SHP77 (cell line): ENCODE data around the gene FASTKD1.

ENCODE experiments used
- DNase-seq, 2 experiments: peaks; one replicate each; lab custom pipeline; 2025; lab: John Stamatoyannopoulos, UW

The FASTKD1 gene

GRCh38 chr2:169509298-169509885 lies 64.3 kb downstream of the FASTKD1 start, which contains the start of gene KLHL41:
TSS of gene KLHL41 (plus strand) at chr2:169509702. CDS start at chr2:169509779, 77 bp downstream.
- peak in 1 of 2 experiments; percentile 29 for DNase-seq

- DNase-seq, result peak; percentile 62 to 85
Observed at GRCh38 chr2:169507698-169508097, 66.0 kb downstream of the FASTKD1 start.

GRCh38 chr2:169504651-169505050 lies 69.0 kb downstream of the FASTKD1 start:
- DNase-seq, result no peak

GRCh38 chr2:169495310-169495928 lies 78.2 kb downstream of the FASTKD1 start:
- DNase-seq, result no peak

- DNase-seq, result no peak
Observed at GRCh38 chr2:169493360-169493759, 80.3 kb downstream of the FASTKD1 start.

GRCh38 chr2:169491378-169491777 lies 82.3 kb downstream of the FASTKD1 start:
- no peak for DNase-seq

GRCh38 chr2:169490834-169491233 lies 82.8 kb downstream of the FASTKD1 start:
- no peak for DNase-seq

- DNase-seq, result no peak
Observed at GRCh38 chr2:169486487-169486886, 87.2 kb downstream of the FASTKD1 start.

GRCh38 chr2:169485650-169486138 lies 88.0 kb downstream of the FASTKD1 start:
- DNase-seq, result no peak

- no peak for DNase-seq
Observed at GRCh38 chr2:169480079-169480465, 93.6 kb downstream of the FASTKD1 start.
